Gastroesophageal sphincter (tissue), 3 donors: ENCODE measurements around the gene MRPL19.

Experiments used
- CTCF ChIP-seq, 4 experiments: fragments of 200-600 bp in 2 of 4; fragments of 450-650 bp in 2 of 4; sonication (generic) in 1 of 4; IDR thresholded peaks; one replicate each; pipeline ENCODE4 v1.5.1; 2017 to 2019; ENCODE audit warnings: antibody characterized with exemption in 4 of 4, mild to moderate bottlenecking in 2 of 4, moderate library complexity in 2 of 4
- POLR2A ChIP-seq, 2 donors: fragments of 450-650 bp; IDR thresholded peaks; one replicate each; pipeline ENCODE4 v1.6.1; 2017; ENCODE audit warnings: antibody characterized with exemption in 2 of 2, mild to moderate bottlenecking in 2 of 2, moderate library complexity in 1 of 2
- POLR2AphosphoS5 ChIP-seq: sonication (generic); formaldehyde crosslinking; IDR thresholded peaks from one replicate; pipeline ENCODE4 v1.6.1; 2017; ENCODE audit warnings: antibody characterized with exemption

- TF ChIP-seq CTCF (IDR thresholded peaks at IDR 0.05) = no peak
- TF ChIP-seq POLR2A (IDR thresholded peaks at IDR 0.05) = no peak
- no peak for TF ChIP-seq POLR2AphosphoS5
These were observed 42.1 kb upstream of the MRPL19 start for GRCh38 chr2:75604484-75604883.
